Heart right ventricle (tissue), 16 donors: Measurements from ENCODE around the gene MIXL1. TPM values are rescaled to one million over a fixed set of nuclear protein-coding genes. Genes with fewer than 3 reads are reported as not detected.
A peak's percentile ranks its signal among the peaks of the same experiment; 100 is the strongest.
"Not testable (repeated sequence)": the region's sequence is repeated elsewhere in the genome, so short reads cannot be mapped to it uniquely, and the experiment has no call there.

Source experiments
- ATAC-seq, 8 donors: fragments of 200-7000 bp; cut with Tn5 transposase; one replicate each; pipeline ENCODE4 v1.9.1; 2020; ENCODE audit warnings: mild to moderate bottlenecking in 8 of 8, moderate library complexity in 8 of 8, moderate number of reproducible peaks in 1 of 8
- DNase-seq, 2 donors: peaks; one replicate each; pipeline ENCODE4 v3.0.0-alpha.2; 2020
- H3K27ac ChIP-seq, 10 donors: fragments of 200-600 bp; sonication (generic) in 2 of 10; one replicate each; pipeline versions ENCODE4 v1.5.0 to v1.8.0; 2020 to 2022; ENCODE audit warnings: mild to moderate bottlenecking in 3 of 10
- H3K27me3 ChIP-seq, 7 donors: fragments of 200-600 bp; one replicate each; pipeline ENCODE4 v1.8.0; 2021 to 2022; ENCODE audit warnings: mild to moderate bottlenecking in 2 of 7
- H3K36me3 ChIP-seq, 9 donors: fragments of 200-600 bp; sonication (generic) in 1 of 9; one replicate each; pipeline versions ENCODE4 v1.5.0 to v1.8.0; 2020 to 2022; ENCODE audit warnings: mild to moderate bottlenecking in 2 of 9
- H3K4me1 ChIP-seq, 9 donors: fragments of 200-600 bp; sonication (generic) in 1 of 9; one replicate each; pipeline versions ENCODE4 v1.5.0 to v1.8.0; 2020 to 2022; ENCODE audit warnings: mild to moderate bottlenecking in 4 of 9
- H3K4me3 ChIP-seq, 10 donors: fragments of 200-600 bp; sonication (generic) in 2 of 10; one replicate each; pipeline versions ENCODE4 v1.5.0 to v1.8.0; 2020 to 2022; ENCODE audit warnings: mild to moderate bottlenecking in 7 of 10, moderate library complexity in 2 of 10
- H3K9me3 ChIP-seq, 11 donors: fragments of 200-600 bp in 10 of 11; sonication (generic) in 2 of 11; one replicate each; pipeline versions ENCODE4 v1.5.0 to v1.8.0; 2013 to 2022; ENCODE audit warnings: mild to moderate bottlenecking in 2 of 11, control low read depth in 1 of 11, moderate library complexity in 1 of 11
- CTCF ChIP-seq, 9 donors: fragments of 200-600 bp; sonication (generic) in 2 of 9; IDR thresholded peaks; one replicate each; pipeline versions ENCODE4 v1.5.0 to v1.8.0; 2021 to 2022; ENCODE audit warnings: antibody characterized with exemption in 9 of 9, mild to moderate bottlenecking in 5 of 9, moderate library complexity in 1 of 9
- WGBS, 2 donors: extraction: QIAGEN DNeasy Blood & Tissue Kit; methylation state at CpG; one replicate each; pipeline ENCODE4 v1.1.7; 2013; ENCODE audit warnings: inconsistent platforms in 1 of 2; 5-methylcytosine and 5-hydroxymethylcytosine counted together
- intact Hi-C, 10 donors: fragments of 100-400 bp; cut with DNase I; formaldehyde crosslinking; loops; one replicate each; pipeline versions ENCODE4 v1.11.1 to v1.14.2; 2022
- polyA plus RNA-seq, 2 donors: library from polyadenylated mRNA; stranded (reverse); fragments of 200-250 nt; gene quantifications; one replicate each; pipeline ENCODE4 v1.2.3, GENCODE V29; 2013
- total RNA-seq, 10 donors: library from RNA; stranded (reverse); fragmentation: NEBNext Ultra II Directional in 3 of 10; extraction: Animal tissue kit (Norgen Biotek cat#: 25700) in 3 of 10; gene quantifications; one replicate each; pipeline versions ENCODE4 v1.2.1 to v1.2.4, GENCODE V29; 2021 to 2023
- donor health status: Arrhythmogenic right ventricular cardiomyopathy.
- donor health status: ischemic (EF 13 %, LVEDD 7.1; RV severe dilation, severe dysfunction).
- donor health status: healthy with polysubstance abuse.
- donor health status: DM: no; HTN: yes; CAD: no.
- donor health status: DM: no; HTN: no; CAD: no.
- donor health status: ischemic (EF 25% LVEDD 6.9; RV normal size, moderate dysfunction).
- donor health status: ischemic (EF 25% LVEDD 5.7; RV mildly dilated, moderate dysfunction).
- donor health status: healthy.
- donor health status: DM: yes; HTN: yes; CAD: no.
- donor health status: Ischemic cardiomyopathy.
- donor health status: ischemic (EF 35%, LVEDD 5.7; RV mildly dilated, moderate dysfunction).
- donor health status: nonischemic (EF 11% LVEDD 7.7; RV severe dilation, severe dysfunction).
- donor health status: DM: yes; HTN: yes; CAD: no.
- donor health status: PGD.
- donor health status: ischemic (EF 29% LVEDD 5.4; RV normal size, mild dysfunction).
- donor health status: nonischemic (EF 23%, LVEDD 6.1; RV moderate dilation, normal function).

The MIXL1 gene
- total and polyA plus RNA-seq, 12 donors: 0.01 to 0.37 (median 0.30) TPM; not detected in 8

GRCh38 chr1:226248091-226248490 lies 24.6 kb downstream of the MIXL1 start:
- WGBS, 2 donors: 40 to 50% methylated on average over 2 of the region's 2 CpGs
- H3K9me3 ChIP-seq: no peaks in the 10 kb centered on the region
- DNase-seq (no peak), ATAC-seq (no peak)
- peak overlapping the region in 1 of 10 donors; percentile 0 for H3K27ac ChIP-seq
- H3K4me1 ChIP-seq: peaks cover 0 to 18% (median 6%) of the 10 kb centered on the region in 9 donors
- no peak overlapping the region for H3K4me3 ChIP-seq
- peaks cover 0 to 33% (median 2%) of the 10 kb centered on the region in 9 donors for H3K36me3 ChIP-seq
- intact Hi-C loops: no loop called here
- H3K27me3 ChIP-seq: no peaks in the 10 kb centered on the region
- TF ChIP-seq CTCF (IDR thresholded peaks at IDR 0.05): no peak

- H3K27ac ChIP-seq: no peak overlapping the region
- intact Hi-C loops: no loop called here
- peaks cover 0 to 36% (median 2%) of the 10 kb centered on the region in 9 donors for H3K36me3 ChIP-seq
- H3K4me3 ChIP-seq: no peak overlapping the region
- no peak for TF ChIP-seq CTCF (IDR thresholded peaks at IDR 0.05)
- DNase-seq (no peak), ATAC-seq (no peak)
- no peaks in the 10 kb centered on the region for H3K9me3 ChIP-seq
- H3K27me3 ChIP-seq: no peaks in the 10 kb centered on the region
- peaks cover 0 to 18% (median 6%) of the 10 kb centered on the region in 9 donors for H3K4me1 ChIP-seq
- 51 to 52% methylated on average over 3 of the region's 3 CpGs for WGBS, 2 donors
Observed at GRCh38 chr1:226248796-226249195, 25.3 kb downstream of the MIXL1 start.

GRCh38 chr1:226250511-226250910 lies 27.0 kb downstream of the MIXL1 start:
- ATAC-seq (no peak), DNase-seq (no peak)
- WGBS, 2 donors: 98 to 100% methylated on average over 1 of the region's 1 CpG
- peaks cover 0 to 18% (median 6%) of the 10 kb centered on the region in 9 donors for H3K4me1 ChIP-seq
- H3K4me3 ChIP-seq: no peak overlapping the region
- no peak overlapping the region for H3K27ac ChIP-seq
- no peak for TF ChIP-seq CTCF (IDR thresholded peaks at IDR 0.05)
- intact Hi-C loops: no loop called here
- H3K36me3 ChIP-seq: peaks cover 0 to 35% (median 2%) of the 10 kb centered on the region in 9 donors
- no peaks in the 10 kb centered on the region for H3K9me3 ChIP-seq
- no peaks in the 10 kb centered on the region for H3K27me3 ChIP-seq

GRCh38 chr1:226252841-226253240 lies 29.4 kb downstream of the MIXL1 start:
- H3K27me3 ChIP-seq, DNase-seq, H3K27ac ChIP-seq, intact Hi-C loops, H3K4me3 ChIP-seq, ATAC-seq, H3K9me3 ChIP-seq: not testable (repeated sequence)
- Histone ChIP-seq H3K36me3 (peaks cover 0 to 35% (median 0%) of the 10 kb centered on the region in 9 donors), H3K4me1 (peaks cover 0 to 16% (median 5%) of the 10 kb centered on the region in 9 donors)
- 98 to 99% methylated on average over 7 of the region's 7 CpGs for WGBS, 2 donors

GRCh38 chr1:226253933-226254332 lies 30.5 kb downstream of the MIXL1 start:
- H3K4me1 ChIP-seq: peaks cover 0 to 5% (median 0%) of the 10 kb centered on the region in 9 donors
- DNase-seq: no peak
- peaks cover 0 to 39% (median 0%) of the 10 kb centered on the region in 9 donors for H3K36me3 ChIP-seq
- peaks cover 0 to 2% (median 0%) of the 10 kb centered on the region in 11 donors for H3K9me3 ChIP-seq
- TF ChIP-seq CTCF (IDR thresholded peaks at IDR 0.05): no peak
- H3K27me3 ChIP-seq: no peaks in the 10 kb centered on the region
- 98 to 99% methylated on average over 4 of the region's 4 CpGs for WGBS, 2 donors
- ATAC-seq: no peak
- intact Hi-C loops: no loop called here
- H3K27ac ChIP-seq: no peak overlapping the region
- no peak overlapping the region for H3K4me3 ChIP-seq
